ENCODE data around the gene CSMD2. TPM values are rescaled to one million over a fixed set of nuclear protein-coding genes. Genes with fewer than 3 reads are reported as not detected.

The CSMD2 gene
- total RNA-seq, 4 donors from 2014 or later: 0.16 to 1.00 (median 0.27) TPM; not detected in 1

- in situ Hi-C loops (cut with MboI; ENCODE audit: low pct_ligation_motif_present in 1 of 4, low pct_unique_long_range_greater_than_20kb in 1 of 4, low sequenced_read_pairs in 3 of 4): no loop called here
- no peak for TF ChIP-seq POLR2AphosphoS5 (IDR thresholded peaks at IDR 0.05)
- TF ChIP-seq POLR2A (IDR thresholded peaks at IDR 0.05): no peak
- no peak for DNase-seq
- Histone ChIP-seq H3K4me3 (no peak overlapping the region), H3K36me3 (no peaks in the 10 kb centered on the region), H3K27ac (no peak overlapping the region), H3K9me3 (no peaks in the 10 kb centered on the region), H3K27me3 (no peaks in the 10 kb centered on the region), H3K4me1 (no peaks in the 10 kb centered on the region)
- intact Hi-C loops (cut with DNase I; ENCODE audit: low total_unique reads): no loop called here
- 56% methylated on average over 2 of the region's 2 CpGs; no CpG with 5 or more reads in 1 of the 2 donors for WGBS, 2 donors (ENCODE audit: low coverage in 1 of 2)
Observed at GRCh38 chr1:33791251-33791650, 373.8 kb downstream of the CSMD2 start.

GRCh38 chr1:33790577-33790976, 374.5 kb downstream of the CSMD2 start:
- H3K27ac ChIP-seq: no peak overlapping the region
- in situ Hi-C loops (cut with MboI; ENCODE audit: low pct_ligation_motif_present in 1 of 4, low pct_unique_long_range_greater_than_20kb in 1 of 4, low sequenced_read_pairs in 3 of 4): no loop called here
- no peak overlapping the region for H3K4me3 ChIP-seq
- TF ChIP-seq EP300 (IDR thresholded peaks at IDR 0.05; ENCODE audit: low read depth) (no peak), POLR2AphosphoS5 (IDR thresholded peaks at IDR 0.05) (no peak), POLR2A (IDR thresholded peaks at IDR 0.05) (no peak)
- TF ChIP-seq, protein P1, sequence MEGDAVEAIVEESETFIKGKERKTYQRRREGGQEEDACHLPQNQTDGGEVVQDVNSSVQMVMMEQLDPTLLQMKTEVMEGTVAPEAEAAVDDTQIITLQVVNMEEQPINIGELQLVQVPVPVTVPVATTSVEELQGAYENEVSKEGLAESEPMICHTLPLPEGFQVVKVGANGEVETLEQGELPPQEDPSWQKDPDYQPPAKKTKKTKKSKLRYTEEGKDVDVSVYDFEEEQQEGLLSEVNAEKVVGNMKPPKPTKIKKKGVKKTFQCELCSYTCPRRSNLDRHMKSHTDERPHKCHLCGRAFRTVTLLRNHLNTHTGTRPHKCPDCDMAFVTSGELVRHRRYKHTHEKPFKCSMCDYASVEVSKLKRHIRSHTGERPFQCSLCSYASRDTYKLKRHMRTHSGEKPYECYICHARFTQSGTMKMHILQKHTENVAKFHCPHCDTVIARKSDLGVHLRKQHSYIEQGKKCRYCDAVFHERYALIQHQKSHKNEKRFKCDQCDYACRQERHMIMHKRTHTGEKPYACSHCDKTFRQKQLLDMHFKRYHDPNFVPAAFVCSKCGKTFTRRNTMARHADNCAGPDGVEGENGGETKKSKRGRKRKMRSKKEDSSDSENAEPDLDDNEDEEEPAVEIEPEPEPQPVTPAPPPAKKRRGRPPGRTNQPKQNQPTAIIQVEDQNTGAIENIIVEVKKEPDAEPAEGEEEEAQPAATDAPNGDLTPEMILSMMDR (IDR thresholded peaks at IDR 0.05): no peak
- H3K9me3 ChIP-seq: no peaks in the 10 kb centered on the region
- intact Hi-C loops (cut with DNase I; ENCODE audit: low total_unique reads): no loop called here
- 90 to 92% methylated on average over 1 of the region's 1 CpG for WGBS, 2 donors (ENCODE audit: low coverage in 1 of 2)
- H3K27me3 ChIP-seq: no peaks in the 10 kb centered on the region
- no peaks in the 10 kb centered on the region for H3K36me3 ChIP-seq
- no peaks in the 10 kb centered on the region for H3K4me1 ChIP-seq
- no peak for DNase-seq

- intact Hi-C loops (cut with DNase I; ENCODE audit: low total_unique reads): no loop called here
- DNase-seq: no peak
- Histone ChIP-seq H3K36me3 (no peaks in the 10 kb centered on the region), H3K4me1 (no peaks in the 10 kb centered on the region), H3K27ac (no peak overlapping the region), H3K4me3 (no peak overlapping the region), H3K9me3 (no peaks in the 10 kb centered on the region), H3K27me3 (no peaks in the 10 kb centered on the region)
- in situ Hi-C loops (cut with MboI; ENCODE audit: low pct_ligation_motif_present in 1 of 4, low pct_unique_long_range_greater_than_20kb in 1 of 4, low sequenced_read_pairs in 3 of 4): no loop called here
- TF ChIP-seq, protein P1 (IDR thresholded peaks at IDR 0.05): no peak
- no peak for TF ChIP-seq POLR2A (IDR thresholded peaks at IDR 0.05)
- no peak for TF ChIP-seq POLR2AphosphoS5 (IDR thresholded peaks at IDR 0.05)
- TF ChIP-seq EP300 (IDR thresholded peaks at IDR 0.05; ENCODE audit: low read depth): no peak
- 61% methylated on average over 3 of the region's 3 CpGs; no CpG with 5 or more reads in 1 of the 2 donors for WGBS, 2 donors (ENCODE audit: low coverage in 1 of 2)
Observed at GRCh38 chr1:33784876-33785275, 380.2 kb downstream of the CSMD2 start.

DNA sequence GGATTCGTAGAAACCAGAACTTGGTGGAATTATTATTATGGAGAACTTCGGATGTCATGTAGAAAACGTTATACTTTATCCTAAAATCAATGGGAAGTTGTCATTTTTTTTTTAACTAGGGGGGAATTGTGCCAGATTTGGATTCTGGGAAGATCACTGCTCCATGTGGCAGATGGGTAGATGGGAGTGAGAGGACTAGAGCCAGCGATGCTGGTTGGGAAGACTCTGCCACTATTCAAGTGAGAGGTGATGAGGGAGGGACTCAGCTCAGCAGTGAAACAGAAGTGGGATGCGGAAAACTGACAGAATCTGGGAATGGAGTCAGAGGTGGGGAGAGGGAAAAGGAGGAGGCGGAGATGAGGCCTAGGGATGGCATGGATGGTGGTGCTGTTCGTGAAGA, 382.3 kb downstream of the CSMD2 start:
- in situ Hi-C loops (cut with MboI; ENCODE audit: low pct_ligation_motif_present in 1 of 4, low pct_unique_long_range_greater_than_20kb in 1 of 4, low sequenced_read_pairs in 3 of 4): no loop called here
- no peak overlapping the region for H3K27ac ChIP-seq
- H3K27me3 ChIP-seq: no peaks in the 10 kb centered on the region
- DNase-seq: no peak
- no peaks in the 10 kb centered on the region for H3K9me3 ChIP-seq
- H3K36me3 ChIP-seq: no peaks in the 10 kb centered on the region
- intact Hi-C loops (cut with DNase I; ENCODE audit: low total_unique reads): no loop called here
- no peak for TF ChIP-seq EP300 (IDR thresholded peaks at IDR 0.05; ENCODE audit: low read depth)
- TF ChIP-seq, protein P1 (IDR thresholded peaks at IDR 0.05): no peak
- TF ChIP-seq POLR2AphosphoS5 (IDR thresholded peaks at IDR 0.05): no peak
- no peak for TF ChIP-seq POLR2A (IDR thresholded peaks at IDR 0.05)
- no peak overlapping the region for H3K4me3 ChIP-seq
- H3K4me1 ChIP-seq: no peaks in the 10 kb centered on the region
- WGBS, 2 donors (ENCODE audit: low coverage in 1 of 2): 77 to 86% methylated on average over 6 to 7 of the region's 7 CpGs

DNA sequence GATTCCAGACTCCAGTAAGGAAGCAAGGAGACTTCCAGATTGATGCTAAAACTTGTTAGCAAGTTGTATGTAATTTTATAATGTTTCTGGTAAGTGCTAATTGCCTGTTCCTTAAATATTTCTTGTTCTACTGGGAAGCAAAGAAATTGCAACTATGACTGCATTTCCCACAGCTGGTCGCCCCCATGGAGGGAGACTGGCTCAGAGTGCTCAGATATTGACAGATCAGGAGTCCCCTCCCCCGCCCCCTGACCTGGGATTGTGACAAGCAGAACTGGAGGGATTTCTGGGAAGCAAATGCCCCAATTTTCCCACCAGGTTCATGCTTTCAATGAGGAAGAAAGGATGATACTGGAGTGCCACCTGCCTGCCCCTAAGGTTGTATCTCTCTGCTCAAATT, 383.4 kb downstream of the CSMD2 start:
- intact Hi-C loops (cut with DNase I; ENCODE audit: low total_unique reads): no loop called here
- TF ChIP-seq POLR2AphosphoS5 (IDR thresholded peaks at IDR 0.05): no peak
- TF ChIP-seq EP300 (IDR thresholded peaks at IDR 0.05; ENCODE audit: low read depth): no peak
- no peak for TF ChIP-seq POLR2A (IDR thresholded peaks at IDR 0.05)
- TF ChIP-seq, protein P1 (IDR thresholded peaks at IDR 0.05): no peak

More for the DNA sequence above, 383.4 kb downstream of the CSMD2 start:
- DNase-seq: no peak
- H3K9me3 ChIP-seq: no peaks in the 10 kb centered on the region
- H3K27me3 ChIP-seq: no peaks in the 10 kb centered on the region
- 20 to 74% methylated on average over 1 to 2 of the region's 2 CpGs for WGBS, 2 donors (ENCODE audit: low coverage in 1 of 2)
- no peak overlapping the region for H3K27ac ChIP-seq
- in situ Hi-C loops (cut with MboI; ENCODE audit: low pct_ligation_motif_present in 1 of 4, low pct_unique_long_range_greater_than_20kb in 1 of 4, low sequenced_read_pairs in 3 of 4): no loop called here
- H3K36me3 ChIP-seq: no peaks in the 10 kb centered on the region
- no peak overlapping the region for H3K4me3 ChIP-seq
- H3K4me1 ChIP-seq: no peaks in the 10 kb centered on the region

Measured in transverse colon (tissue), 4 donors.